ENCODE results near the gene OR2T8. TPM values are rescaled to one million over a fixed set of nuclear protein-coding genes. Genes with fewer than 3 reads are reported as not detected.

OR2T8 gene
- not detected in 2 replicates for total RNA-seq

GRCh38 chr1:247919952-247920351, at the start of gene OR2T8:
Gene OR2T8 (plus strand): TSS chr1:247920252. CDS start chr1:247921018, 766 bp downstream.

GRCh38 chr1:247895163-247895637, 24.9 kb upstream of the OR2T8 start, which contains the start of gene OR2W3:
Gene OR2W3 (plus strand): TSS chr1:247895587. CDS start chr1:247895587, 0 bp downstream.

GRCh38 chr1:247924868-247925267, 4.8 kb downstream of the OR2T8 start, which contains the start of gene OR2AJ1:
Gene OR2AJ1 (plus strand): TSS chr1:247924889. CDS start chr1:247933769, 8,880 bp downstream.

GRCh38 chr1:247948558-247948957, 28.5 kb downstream of the OR2T8 start, which contains the start of gene OR2L8:
Gene OR2L8 (plus strand): TSS chr1:247948858. CDS start chr1:247948858, 0 bp downstream.

GRCh38 chr1:247964933-247965332, 44.9 kb downstream of the OR2T8 start, which contains the start of gene OR2AK2:
Gene OR2AK2 (plus strand): TSS chr1:247965233. CDS start chr1:247965377, 144 bp downstream.

Other genes with a start within 250 kb of the OR2T8 start
- gene OR13G1, start 240.5 kb upstream of the OR2T8 start, total RNA-seq = not detected in 2 replicates
- not detected in 2 replicates for gene OR6F1, start 203.6 kb upstream of the OR2T8 start, total RNA-seq
- 0.49 TPM in 1 of 2 replicates, not detected in the other for gene OR14K1, start 181.6 kb upstream of the OR2T8 start, total RNA-seq
- not detected in 2 replicates for gene OR14A2, start 172.1 kb upstream of the OR2T8 start, total RNA-seq
- gene OR1C1, start 159.7 kb upstream of the OR2T8 start, total RNA-seq = not detected in 2 replicates
- gene OR14A16, start 96.1 kb upstream of the OR2T8 start, total RNA-seq = not detected in 2 replicates
- not detected in 2 replicates for gene OR11L1, start 78.4 kb upstream of the OR2T8 start, total RNA-seq
- 1.9 and 2.4 TPM in 2 replicates for gene TRIM58, start 63.1 kb upstream of the OR2T8 start, total RNA-seq
- 0.65 and 1.7 TPM in 2 replicates for gene OR2W3, start 24.7 kb upstream of the OR2T8 start, total RNA-seq
- not detected in 2 replicates for gene OR2AJ1, start 4.6 kb downstream of the OR2T8 start, total RNA-seq
- 0.97 TPM in 1 of 2 replicates, not detected in the other for gene OR2L8, start 28.6 kb downstream of the OR2T8 start, total RNA-seq
- 0.49 TPM in 1 of 2 replicates, not detected in the other for gene OR2AK2, start 45.0 kb downstream of the OR2T8 start, total RNA-seq
- 0.12 and 0.32 TPM in 2 replicates for gene OR2L5, start 93.4 kb downstream of the OR2T8 start, total RNA-seq
- gene OR2L2, start 109.8 kb downstream of the OR2T8 start, total RNA-seq = under 0.01 TPM in 1 of 2 replicates, not detected in the other
- gene OR2L3, start 126.6 kb downstream of the OR2T8 start, total RNA-seq = 0.16 TPM in 1 of 2 replicates, not detected in the other
- gene OR2L13, start 174.9 kb downstream of the OR2T8 start, total RNA-seq = 0.16 TPM in 1 of 2 replicates, not detected in the other
- gene OR2M5, start 224.9 kb downstream of the OR2T8 start, total RNA-seq = not detected in 2 replicates

Data from hair follicle dermal papilla cell (primary cell).